HG03558 (cell line): ENCODE data around the gene ZDHHC8.

Experiments used
- ATAC-seq: cut with Tn5 transposase; IDR thresholded peaks from one replicate; pipeline ENCODE4 v1.9.1; 2021; ENCODE audit warnings: moderate number of reproducible peaks; ENCODE audit not compliant: unreplicated experiment; ENCODE audit errors: extremely low read depth

Gene ZDHHC8

GRCh38 chr22:20094197-20094807 is 37.3 kb upstream of the ZDHHC8 start:
- no peak for ATAC-seq

- ATAC-seq = no peak
These were observed 36.1 kb upstream of the ZDHHC8 start for GRCh38 chr22:20095521-20095920.

- no peak for ATAC-seq
These were observed 34.8 kb upstream of the ZDHHC8 start for GRCh38 chr22:20096574-20097420.

GRCh38 chr22:20099099-20099711 is 32.4 kb upstream of the ZDHHC8 start:
- ATAC-seq = no peak

GRCh38 chr22:20101638-20102037 is 30.0 kb upstream of the ZDHHC8 start:
- ATAC-seq = no peak

- no peak for ATAC-seq
These were observed 29.3 kb upstream of the ZDHHC8 start for GRCh38 chr22:20102203-20102780.

GRCh38 chr22:20105456-20106204 is 26.0 kb upstream of the ZDHHC8 start:
- no peak for ATAC-seq

GRCh38 chr22:20106205-20106848 is 25.3 kb upstream of the ZDHHC8 start:
- no peak for ATAC-seq

GRCh38 chr22:20106849-20107237 is 24.8 kb upstream of the ZDHHC8 start:
- ATAC-seq = no peak

GRCh38 chr22:20107471-20107901 is 24.1 kb upstream of the ZDHHC8 start:
- ATAC-seq = no peak

GRCh38 chr22:20107951-20108756 is 23.4 kb upstream of the ZDHHC8 start:
- ATAC-seq = no peak

- no peak for ATAC-seq
These were observed 22.8 kb upstream of the ZDHHC8 start for GRCh38 chr22:20108757-20109230.

GRCh38 chr22:20109411-20110358 is 21.9 kb upstream of the ZDHHC8 start:
- ATAC-seq = no peak

- ATAC-seq = no peak
These were observed 21.1 kb upstream of the ZDHHC8 start for GRCh38 chr22:20110359-20110985.

- no peak for ATAC-seq
These were observed 20.4 kb upstream of the ZDHHC8 start for GRCh38 chr22:20111045-20111688.

GRCh38 chr22:20111689-20112622 is 19.6 kb upstream of the ZDHHC8 start:
- no peak for ATAC-seq
